Measurements from ENCODE around the gene FMO1. TPM values are rescaled to one million over a fixed set of nuclear protein-coding genes. Genes with fewer than 3 reads are reported as not detected.

Gene FMO1
- total RNA-seq, 1 experiment from 2014 or later, result not detected

Other genes with a start within 250 kb of the FMO1 start
- not detected in 2 replicates for gene FMO3, start 157.6 kb upstream of the FMO1 start, total RNA-seq (2014; rRNA removed)
- gene FMO2, start 63.2 kb upstream of the FMO1 start, total RNA-seq (2014; rRNA removed), result not detected in 2 replicates
- gene FMO4, start 65.7 kb downstream of the FMO1 start, total RNA-seq (2014; rRNA removed), result 2.6 and 2.8 TPM in 2 replicates
- 45.5 and 63.6 TPM in 2 replicates for gene PRRC2C, start 237.0 kb downstream of the FMO1 start, total RNA-seq (2014; rRNA removed)